ENCODE data around the gene IGFLR1. TPM values are rescaled to one million over a fixed set of nuclear protein-coding genes. Genes with fewer than 3 reads are reported as not detected.
A peak's percentile ranks its signal among the peaks of the same experiment; 100 is the strongest.

The IGFLR1 gene
- total and polyA plus RNA-seq, 2 of the 4 experiments (the other 2 are of a cell fraction): 0.72 to 2.7 TPM

GRCh38 chr19:35775298-35776101 lies 33.2 kb upstream of the IGFLR1 start, which contains the start of gene ARHGAP33:
Gene ARHGAP33, plus strand, starts transcription at chr19:35775564. Its CDS starts 95 bp downstream, at chr19:35775659.
- Histone ChIP-seq H3K9ac (ENCODE audit: low read depth, low read length) (peak within 1 kb of the TSS; percentile 73), H3K4me2 (ENCODE audit: low read depth, low read length) (peak within 1 kb of the TSS; percentile 85), H3K36me3 (ENCODE audit: control insufficient read depth, insufficient read depth, low read length) (0 out of 2 replicates have a peak, but pooled peaks cover 2% of the 10 kb centered on the region), H4K20me1 (ENCODE audit: insufficient read depth, low read length) (no peaks in the 10 kb centered on the region), H3K4me1 (ENCODE audit: control insufficient read depth, insufficient read depth, low read length) (peaks cover 6% of the 10 kb centered on the region), H3K4me3 (ENCODE audit: insufficient read depth, low read depth, low read length) (peak within 1 kb of the TSS; percentile 86), H4K91ac (ENCODE audit: insufficient read depth, low read depth, low read length) (peak within 1 kb of the TSS; percentile 61; the same call in 1 of the 2 replicates), H3K23ac (ENCODE audit: low read depth, low read length) (0 out of 2 replicates have a peak within 1 kb of the TSS, but pooled peaks have one; percentile 24), H3K27ac (ENCODE audit: insufficient read depth, low read length) (peak within 1 kb of the TSS; percentile 73), H4K5ac (ENCODE audit: low read depth, low read length) (peak within 1 kb of the TSS; percentile 24), H2BK20ac (ENCODE audit: low read depth, low read length) (no peak within 1 kb of the TSS), H3K79me1 (ENCODE audit: low read depth in 1 of 2, low read length in 2 of 2) (peaks cover 7 to 18% of the 10 kb centered on the region in 2 experiments), H3K14ac (replicated peaks; ENCODE audit: low read depth, low read length) (peak within 1 kb of the TSS; percentile 77), H2AK9ac (replicated peaks; ENCODE audit: low read depth, low read length, poor library complexity) (peak within 1 kb of the TSS; percentile 84), H2BK120ac (ENCODE audit: low read depth, low read length) (no peak within 1 kb of the TSS), H2BK15ac (ENCODE audit: low read depth, low read length) (no peak within 1 kb of the TSS), H3K18ac (ENCODE audit: low read depth, low read length) (no peak within 1 kb of the TSS), H4K8ac (ENCODE audit: low read depth in 2 of 2, low read length in 2 of 2) (peak within 1 kb of the TSS; percentile 66; a peak in 2 of 4 replicates), H3K9me1 (ENCODE audit: insufficient read depth, low read length) (peaks cover 6% of the 10 kb centered on the region; the same call in 1 of the 2 replicates), H3K4ac (ENCODE audit: low read depth, low read length) (peak within 1 kb of the TSS; percentile 49; the same call in 1 of the 2 replicates), H2BK5ac (ENCODE audit: low read depth, low read length, poor library complexity, severe bottlenecking) (peak within 1 kb of the TSS; percentile 63), H2AK5ac (ENCODE audit: low read depth, low read length) (peak within 1 kb of the TSS; percentile 74), H2AFZ (replicated peaks; ENCODE audit: low read length, poor library complexity) (peak within 1 kb of the TSS; percentile 99), H3K27me3 (ENCODE audit: control insufficient read depth, insufficient read depth, low read length) (no peaks in the 10 kb centered on the region), H3K9me3 (ENCODE audit: control insufficient read depth, insufficient read depth, low read length) (no peaks in the 10 kb centered on the region), H3K56ac (ENCODE audit: extremely low read depth, insufficient read depth, low read length) (no peak within 1 kb of the TSS)
- DNase-seq (peak; percentile 92), ATAC-seq (ENCODE audit: low read depth) (peak; percentile 99)
- dilution Hi-C loops (cut with HindIII; ENCODE audit: low sequenced_read_pairs, unreplicated experiment): no loop called here
- in situ Hi-C loops (cut with MboI; ENCODE audit: low sequenced_read_pairs): no loop called here
- 1% methylated on average over 23 of the region's 82 CpGs; no CpG with 5 or more reads in 1 of the 2 experiments for WGBS, 2 experiments (ENCODE audit: extremely low coverage in 2 of 2, insufficient read length in 1 of 2)
- intact Hi-C loops (cut with micrococcal nuclease): loop anchor here (2.0 kb wide), 1 partner anchor 17 kb away; the partner anchor contains the start of gene PROSER3
- CTCF ChIA-PET: no interaction called here
- BruUV-seq (replicated peaks): no TSS peak
- TF ChIP-seq MAFK (IDR thresholded peaks at IDR 0.05; ENCODE audit: low read depth, low read length) (no peak), USF2 (IDR thresholded peaks at IDR 0.05; ENCODE audit: low read depth, low read length) (peak; percentile 9; the same call in 1 of the 2 replicates), MXI1 (IDR thresholded peaks at IDR 0.05; ENCODE audit: borderline replicate concordance, low read depth, low read length) (peak; percentile 89; the same call in 1 of the 2 replicates), FOS (IDR thresholded peaks at IDR 0.05; ENCODE audit: low read depth, low read length) (no peak), MAZ (IDR thresholded peaks at IDR 0.05; ENCODE audit: borderline replicate concordance, low read depth, low read length) (peak; percentile 97), POLR2A (IDR thresholded peaks at IDR 0.05; ENCODE audit: low read depth, low read length) (0 out of 2 replicates have a peak, but pooled peaks have one; percentile 46), RFX5 (IDR thresholded peaks at IDR 0.05; ENCODE audit: low read depth, low read length) (0 out of 2 replicates have a peak, but pooled peaks have one; percentile 20)
- POLR2A ChIA-PET (ENCODE audit: unreplicated experiment): no interaction called here
